SK-N-SH treated with all-trans-retinoic acid at 6 μM for 48 hours (cell line): Measurements from ENCODE around the gene CHRM4.

Experiments
- ARNTL ChIP-seq: fragments of 450-650 bp; formaldehyde crosslinking; IDR thresholded peaks from 2 replicates; pipeline ENCODE4 v1.5.0; 2020; ENCODE audit warnings: low read depth, mild to moderate bottlenecking, moderate library complexity, borderline replicate concordance
- ESRRG ChIP-seq: fragments of 250-450 bp; sonication (Bioruptor Pico); IDR thresholded peaks from 2 replicates; pipeline ENCODE4 v1.6.1; 2021; ENCODE audit warnings: mild to moderate bottlenecking
- POU6F1 ChIP-seq: fragments of 250-450 bp; sonication (Bioruptor Pico); IDR thresholded peaks from 2 replicates; pipeline ENCODE4 v1.8.0; 2021; ENCODE audit warnings: low read depth, mild to moderate bottlenecking, moderate library complexity, borderline replicate concordance
- RARB ChIP-seq: fragments of 250-450 bp; sonication (Bioruptor Pico); IDR thresholded peaks from 2 replicates; pipeline ENCODE4 v1.8.0; 2021; ENCODE audit warnings: mild to moderate bottlenecking, moderate library complexity
- SNAI2 ChIP-seq: fragments of 250-450 bp; sonication (Bioruptor Pico); IDR thresholded peaks from 2 replicates; pipeline ENCODE4 v1.5.0; 2020; ENCODE audit warnings: mild to moderate bottlenecking, moderate library complexity
- TSHZ2 ChIP-seq: fragments of 250-450 bp; sonication (Bioruptor Pico); IDR thresholded peaks from 2 replicates; pipeline ENCODE4 v1.5.0; 2020; ENCODE audit warnings: mild to moderate bottlenecking, moderate library complexity
- ZFP3 ChIP-seq: fragments of 250-450 bp; sonication (Bioruptor Pico); IDR thresholded peaks from 2 replicates; pipeline ENCODE4 v1.5.0; 2020; ENCODE audit warnings: mild to moderate bottlenecking, moderate library complexity
- ZFP30 ChIP-seq: fragments of 450-650 bp; formaldehyde crosslinking; IDR thresholded peaks from 2 replicates; pipeline ENCODE4 v1.5.0; 2022; ENCODE audit warnings: mild to moderate bottlenecking, moderate library complexity
- ZNF8 ChIP-seq: fragments of 450-650 bp; formaldehyde crosslinking; IDR thresholded peaks from 2 replicates; pipeline ENCODE4 v1.5.0; 2020; ENCODE audit warnings: mild to moderate bottlenecking, moderate library complexity

- no peak for TF ChIP-seq ARNTL (CRISPR knock-in tag)
- no peak for TF ChIP-seq ZNF8 (CRISPR knock-in tag)
- TF ChIP-seq SNAI2 (CRISPR knock-in tag) = no peak
- TF ChIP-seq POU6F1 (CRISPR knock-in tag) = no peak
- TF ChIP-seq TSHZ2 = no peak
- no peak for TF ChIP-seq ESRRG
- TF ChIP-seq ZFP3 (CRISPR knock-in tag) = no peak
- no peak for TF ChIP-seq RARB (CRISPR knock-in tag)
- no peak for TF ChIP-seq ZFP30 (CRISPR knock-in tag)
Measured at GRCh38 chr11:46390331-46391171, 1.0 kb downstream of the CHRM4 start.
